K562 (cell line): ENCODE measurements around the gene CLASP1. TPM values are rescaled to one million over a fixed set of nuclear protein-coding genes. Genes with fewer than 3 reads are reported as not detected.

Experiments used
- ATAC-seq: fragments of 200-7000 bp; cut with Tn5 transposase; 3 replicates; pipeline ENCODE4 v1.9.1; 2020; ENCODE audit warnings: moderate library complexity
- BruUV-seq: library from RNA; stranded (reverse); fragments of 400-500 nt; replicated peaks from 2 replicates; lab custom pipeline; 2021; lab: Mats Ljungman, UMichigan
- CTCF ChIA-PET: fragments of 300-600 bp; formaldehyde crosslinking; extraction: SDS; loops from one replicate; lab custom pipeline; 2021; ENCODE audit warnings: low intra/inter-chr PET ratio; lab: Yijun Ruan, JAX
- POLR2A ChIA-PET: fragments of 300-600, 350-650 bp; sonication (Branson Sonifier 250); formaldehyde crosslinking; extraction: SDS; loops from one replicate; lab custom pipeline; 2021; ENCODE audit warnings: antibody characterized with exemption, inconsistent platforms; lab: Yijun Ruan, JAX
- DNase-seq, 4 experiments: peaks; one replicate each; pipeline versions ENCODE4 v3.0.0 to v3.0.0-alpha.2; 2011 to 2018; ENCODE audit warnings: low spot score in 3 of 4, mixed read lengths in 3 of 4; ENCODE audit errors: extremely low read depth in 1 of 4
- FAIRE-seq: peaks from 2 replicates; lab custom pipeline; 2011; peaks lifted over from hg19 to GRCh38; lab: Jason Lieb, UNC
- H2AFZ ChIP-seq: 2 replicates; pipeline ENCODE4 v1.6.0; 2011; ENCODE audit warnings: low read depth, low read length, control low read depth, inconsistent platforms
- H3K27ac ChIP-seq: fragments of 200-600 bp; 3 replicates; pipeline ENCODE4 v1.8.0; 2011; ENCODE audit warnings: low read depth, mild to moderate bottlenecking, control low read depth, inconsistent platforms, low read length, moderate library complexity, mixed read lengths; ENCODE audit errors: extremely low read depth
- H3K27me3 ChIP-seq, 2 experiments: fragments of 300-600 bp in 1 of 2; 2 replicates in 1 of 2; 3 replicates in 1 of 2; pipeline versions ENCODE4 v1.6.0 to v1.8.0; 2011; ENCODE audit warnings: inconsistent platforms in 2 of 2, low read length in 2 of 2, mild to moderate bottlenecking in 1 of 2, mixed read lengths in 1 of 2, moderate library complexity in 1 of 2; ENCODE audit not compliant: control insufficient read depth in 2 of 2, insufficient read depth in 2 of 2
- H3K36me3 ChIP-seq: fragments of 300-600 bp; 3 replicates; pipeline ENCODE4 v1.8.0; 2011; ENCODE audit warnings: mild to moderate bottlenecking, low read length, inconsistent platforms; ENCODE audit not compliant: control insufficient read depth, insufficient read depth
- H3K4me1 ChIP-seq, 2 experiments: fragments of 200-600 bp in 1 of 2; replicated peaks in 1 of 2; 2 replicates in 1 of 2; 3 replicates in 1 of 2; pipeline versions ENCODE4 v1.5.1 to v1.8.0; 2011; ENCODE audit warnings: inconsistent platforms in 2 of 2, low read length in 2 of 2, mild to moderate bottlenecking in 1 of 2, mixed read lengths in 1 of 2, moderate library complexity in 1 of 2; ENCODE audit not compliant: control insufficient read depth in 2 of 2, insufficient read depth in 2 of 2
- H3K4me2 ChIP-seq: 2 replicates; pipeline ENCODE4 v1.6.1; 2011; ENCODE audit warnings: low read length, control low read depth, inconsistent platforms, mixed read lengths; ENCODE audit not compliant: insufficient read depth
- H3K4me3 ChIP-seq: fragments of 200-600 bp; sonication (generic), shearing (Covaris generic); 2 replicates; pipeline ENCODE4 v1.5.1; 2016; ENCODE audit warnings: control low read depth, inconsistent platforms
- H3K79me2 ChIP-seq: fragments of 200-600 bp; 3 replicates; pipeline ENCODE4 v1.8.0; 2011; ENCODE audit warnings: low read length, inconsistent platforms; ENCODE audit not compliant: control insufficient read depth, insufficient read depth
- H3K9ac ChIP-seq, 2 experiments: 2 replicates each; pipeline versions ENCODE4 v1.6.0 to v1.6.1; 2011; ENCODE audit warnings: low read depth in 2 of 2, low read length in 2 of 2, control low read depth in 1 of 2, inconsistent platforms in 1 of 2, mild to moderate bottlenecking in 1 of 2, mixed read lengths in 1 of 2; ENCODE audit not compliant: insufficient read depth in 1 of 2
- H3K9me1 ChIP-seq: one replicate; pipeline ENCODE4 v1.6.0; 2011; ENCODE audit warnings: inconsistent platforms, mild to moderate bottlenecking, low read length, moderate library complexity; ENCODE audit not compliant: control insufficient read depth, insufficient read depth
- H3K9me3 ChIP-seq: replicated peaks from 2 replicates; pipeline ENCODE4 v1.5.1; 2011; ENCODE audit warnings: low read depth, low read length, inconsistent platforms; ENCODE audit not compliant: control insufficient read depth, insufficient read depth
- H4K20me1 ChIP-seq: replicated peaks from 2 replicates; pipeline ENCODE4 v1.6.1; 2011; ENCODE audit warnings: low read length, inconsistent platforms, mixed read lengths; ENCODE audit not compliant: control insufficient read depth, insufficient read depth
- FOXJ3 ChIP-seq: sonication (generic); formaldehyde crosslinking; IDR thresholded peaks from 2 replicates; pipeline ENCODE4 v1.4.0; 2020; ENCODE audit warnings: mild to moderate bottlenecking, missing genetic modification reagents
- HDAC2 ChIP-seq: fragments of 450-650 bp; IDR thresholded peaks from 2 replicates; pipeline ENCODE4 v1.6.1; 2016; ENCODE audit warnings: mild to moderate bottlenecking
- HEY1 ChIP-seq: fragments of 250-450 bp; sonication (Bioruptor Pico); IDR thresholded peaks from 2 replicates; pipeline ENCODE4 v1.5.0; 2020; ENCODE audit warnings: mild to moderate bottlenecking, moderate library complexity, borderline replicate concordance
- MEF2A ChIP-seq: IDR thresholded peaks from 2 replicates; pipeline ENCODE4 v1.6.1; 2011; ENCODE audit warnings: low read depth, mild to moderate bottlenecking, low read length, moderate library complexity; ENCODE audit not compliant: control insufficient read depth
- NELFE ChIP-seq: IDR thresholded peaks from 2 replicates; pipeline ENCODE4 v1.6.1; 2011; ENCODE audit warnings: mild to moderate bottlenecking; ENCODE audit not compliant: insufficient read depth, insufficient read length
- NRF1 ChIP-seq, 2 experiments: fragments of 450-650 bp; IDR thresholded peaks in 1 of 2; conservative IDR thresholded peaks in 1 of 2; 2 replicates each; pipeline ENCODE4 v1.6.1; 2014; ENCODE audit warnings: mild to moderate bottlenecking in 2 of 2
- RBM25 ChIP-seq: fragments of 200-400 bp; formaldehyde crosslinking; IDR thresholded peaks from 2 replicates; pipeline ENCODE4 v1.6.1; 2018; ENCODE audit warnings: low read length, low read depth, moderate library complexity; ENCODE audit not compliant: severe bottlenecking
- SMARCA4 ChIP-seq: fragments of 450-650 bp; IDR thresholded peaks from 2 replicates; pipeline ENCODE4 v1.6.1; 2016
- TAF1 ChIP-seq: IDR thresholded peaks from 2 replicates; pipeline ENCODE4 v1.6.1; 2011; ENCODE audit warnings: mild to moderate bottlenecking, low read length, moderate library complexity; ENCODE audit not compliant: insufficient read depth, control insufficient read depth, severe bottlenecking; ENCODE audit errors: extremely low read depth
- WHSC1 ChIP-seq: IDR thresholded peaks from one replicate; pipeline ENCODE4 v1.6.1; 2012; ENCODE audit warnings: low read length, control low read depth, inconsistent platforms
- WGBS: fragments of 100-300 bp; shearing (Covaris generic); methylation state at CpG from one replicate; pipeline ENCODE4 v1.1.6; 2016; ENCODE audit warnings: low coverage, mixed read lengths; ENCODE audit not compliant: insufficient coverage; ENCODE audit errors: missing lambda C conversion rate; 5-methylcytosine and 5-hydroxymethylcytosine counted together
- in situ Hi-C: fragments of 300-500 bp; cut with MboI; formaldehyde crosslinking; loops from 4 replicates; pipeline ENCODE4 v1.15.0; 2018; ENCODE audit warnings: inconsistent platforms, mixed read lengths
- intact Hi-C: fragments of 100-400 bp; cut with micrococcal nuclease; formaldehyde crosslinking; loops from 2 replicates; pipeline ENCODE4 v1.14.2; 2022
- polyA plus RNA-seq, 8 experiments: library from polyadenylated mRNA; depleted of rRNA in 4 of 8; stranded (reverse) in 5 of 8; unstranded in 3 of 8; fragments of >200 nt; fragmentation: Nextera tagmentation in 2 of 8; fragmentation: Illumina TruSeq in 1 of 8; extraction: Ambion mirVana in 2 of 8; extraction: Trizol in 1 of 8; gene quantifications; 2 replicates each; pipeline versions ENCODE4 v1.2.1 to v1.2.3, GENCODE V29; 2011 to 2014; ENCODE audit warnings: inconsistent platforms in 1 of 8, missing spikeins in 1 of 8
- total RNA-seq, 7 experiments: library from RNA; depleted of rRNA in 6 of 7; stranded (reverse); fragments of >200 nt in 6 of 7; fragmentation: Illumina TruSeq in 2 of 7; extraction: Trizol in 2 of 7; gene quantifications; 2 replicates each; pipeline versions ENCODE4 v1.2.1 to v1.2.3, GENCODE V29; 2011 to 2021; ENCODE audit warnings: low replicate concordance in 1 of 7

CLASP1 gene
- total and polyA plus RNA-seq, 9 of the 15 experiments (the other 6 are each of a cell fraction or from before 2014, with no cell fraction given), result 1.7 to 40.3 (median 20.7) TPM

DNA sequence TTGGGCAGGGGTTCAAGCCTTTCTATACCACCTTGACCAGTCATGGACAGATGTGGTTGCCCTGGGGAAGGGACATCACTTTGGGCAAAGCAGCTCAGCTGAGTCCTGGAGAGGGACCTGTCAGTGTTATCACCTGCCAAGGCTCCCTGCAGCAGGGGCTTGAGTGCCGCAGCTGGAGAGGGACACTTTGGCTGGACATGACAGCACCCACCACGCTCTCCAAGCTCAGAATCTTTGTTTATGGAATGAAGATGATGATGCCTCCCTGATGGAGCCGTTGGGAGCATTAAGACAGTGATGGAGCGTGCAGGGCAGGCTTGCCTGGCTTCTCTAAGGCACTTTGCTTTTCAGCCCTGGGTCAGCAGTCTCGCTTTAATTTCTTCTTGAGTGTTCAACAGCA, 360.0 kb downstream of the CLASP1 start:
- in situ Hi-C loops (no loop called here), intact Hi-C loops (no loop called here)
- Histone ChIP-seq H2AFZ (no peak overlapping the region), H3K36me3 (no peaks in the 10 kb centered on the region), H3K27me3 (peaks cover 16 to 48% of the 10 kb centered on the region in 2 experiments; a peak in 4 of 5 replicates), H4K20me1 (no peaks in the 10 kb centered on the region), H3K9me1 (no peaks in the 10 kb centered on the region), H3K79me2 (no peaks in the 10 kb centered on the region), H3K9ac (no peak overlapping the region; a peak in 1 of 4 replicates), H3K9me3 (no peaks in the 10 kb centered on the region), H3K4me2 (no peak overlapping the region), H3K4me3 (no peak overlapping the region), H3K27ac (no peak overlapping the region), H3K4me1 (peaks cover 0 to 12% of the 10 kb centered on the region in 2 experiments; a peak in 2 of 5 replicates)
- WGBS, result 6% methylated on average over 5 of the region's 5 CpGs
- CTCF ChIA-PET, result no interaction called here
- DNase-seq (no peak), ATAC-seq (no peak), FAIRE-seq (no peak)
- no TSS peak for BruUV-seq
- POLR2A ChIA-PET, result interaction anchor here (0.6 kb wide), 1 partner anchor 207 kb away, joined by 4 read pairs; no protein-coding TSS in a partner anchor
- TF ChIP-seq FOXJ3 (CRISPR knock-in tag) (no peak), TAF1 (no peak), HEY1 (CRISPR knock-in tag) (no peak), HDAC2 (no peak), MEF2A (no peak), SMARCA4 (no peak), WHSC1 (no peak), RBM25 (no peak), NRF1 (conservative IDR thresholded peaks at IDR 0.05 in 1 of 2, IDR thresholded peaks at IDR 0.05 in 1 of 2) (no peak), NELFE (no peak)
